Karpas-422 (cell line): ENCODE data around the gene PKMYT1. TPM values are rescaled to one million over a fixed set of nuclear protein-coding genes. Genes with fewer than 3 reads are reported as not detected.

Experiments used
- DNase-seq: peaks from one replicate; pipeline ENCODE4 v3.0.0-alpha.2; 2015
- H2AFZ ChIP-seq: fragments of 200-600 bp; sonication (generic); 2 replicates; pipeline ENCODE4 v1.6.1; 2014; ENCODE audit warnings: antibody characterized with exemption, low read length, mixed read lengths
- H3K27ac ChIP-seq: fragments of 200-600 bp; sonication (generic); 2 replicates; pipeline ENCODE4 v1.5.1; 2014; ENCODE audit warnings: mild to moderate bottlenecking, low read length, moderate library complexity
- H3K27me3 ChIP-seq: fragments of 200-600 bp; sonication (generic); 2 replicates; pipeline ENCODE4 v1.6.1; 2014; ENCODE audit warnings: low read length, mixed read lengths
- H3K36me3 ChIP-seq: fragments of 200-600 bp; sonication (generic); 2 replicates; pipeline ENCODE4 v1.6.1; 2014; ENCODE audit warnings: low read length, mixed read lengths; ENCODE audit not compliant: insufficient read depth
- H3K4me1 ChIP-seq: fragments of 200-600 bp; sonication (generic); 2 replicates; pipeline ENCODE4 v1.6.1; 2014; ENCODE audit warnings: mild to moderate bottlenecking, low read length, mixed read lengths
- H3K4me2 ChIP-seq: fragments of 200-600 bp; sonication (generic); 2 replicates; pipeline ENCODE4 v1.6.1; 2014; ENCODE audit warnings: low read length, low read depth, mild to moderate bottlenecking; ENCODE audit not compliant: poor library complexity, severe bottlenecking
- H3K4me3 ChIP-seq: fragments of 200-600 bp; sonication (generic); 2 replicates; pipeline ENCODE4 v1.5.1; 2014; ENCODE audit warnings: mild to moderate bottlenecking, antibody characterized with exemption, low read length, mixed read lengths
- H3K79me2 ChIP-seq: fragments of 200-600 bp; sonication (generic); 2 replicates; pipeline ENCODE4 v1.6.1; 2014; ENCODE audit warnings: mild to moderate bottlenecking, low read length, mixed read lengths
- H3K9ac ChIP-seq: fragments of 200-600 bp; sonication (generic); 2 replicates; pipeline ENCODE4 v1.6.0; 2014; ENCODE audit warnings: low read length
- H3K9me2 ChIP-seq: fragments of 200-600 bp; sonication (generic), shearing (Covaris generic); replicated peaks from 2 replicates; pipeline ENCODE4 v1.6.0; 2014; ENCODE audit warnings: mild to moderate bottlenecking, low read length, moderate library complexity; ENCODE audit not compliant: insufficient read depth
- H3K9me3 ChIP-seq: fragments of 300-700, 200-600 bp; sonication (generic); 2 replicates; pipeline ENCODE4 v1.6.1; 2014; ENCODE audit warnings: low read length, mixed read lengths
- H4K20me1 ChIP-seq: fragments of 200-600 bp; sonication (generic); 2 replicates; pipeline ENCODE4 v1.6.1; 2014; ENCODE audit warnings: mild to moderate bottlenecking, antibody characterized with exemption, low read length, low read depth; ENCODE audit not compliant: insufficient read depth
- total RNA-seq: library from RNA; depleted of rRNA; stranded (reverse); fragments of >200 nt; shearing (Covaris generic); gene quantifications from 2 replicates; pipeline ENCODE4 v1.2.3, GENCODE V29; 2014; ENCODE audit warnings: low replicate concordance; rRNA removed

The PKMYT1 gene
- 17.6 and 30.3 TPM in 2 replicates for total RNA-seq

GRCh38 chr16:2980227-2981176, at the start of gene PKMYT1:
TSS of gene PKMYT1 (minus strand) at chr16:2980446. CDS start at chr16:2979657, 789 bp downstream.
- Histone ChIP-seq H3K9ac (peak within 1 kb of the TSS; percentile 81), H3K9me2 (no peaks in the 10 kb centered on the region), H4K20me1 (no peaks in the 10 kb centered on the region), H3K27ac (peak within 1 kb of the TSS; percentile 62; the same call in 1 of the 2 replicates), H2AFZ (peak within 1 kb of the TSS; percentile 71; the same call in 1 of the 2 replicates), H3K4me1 (peaks cover 57% of the 10 kb centered on the region), H3K9me3 (no peaks in the 10 kb centered on the region), H3K36me3 (no peaks in the 10 kb centered on the region), H3K4me2 (peak within 1 kb of the TSS; percentile 99), H3K4me3 (peak within 1 kb of the TSS; percentile 99), H3K79me2 (peaks cover 29% of the 10 kb centered on the region), H3K27me3 (no peaks in the 10 kb centered on the region)
- peak; percentile 97 for DNase-seq

- Histone ChIP-seq H3K4me1 (peaks cover 16% of the 10 kb centered on the region), H3K9me2 (no peaks in the 10 kb centered on the region), H3K27me3 (no peaks in the 10 kb centered on the region), H4K20me1 (0 out of 2 replicates have a peak, but pooled peaks cover 12% of the 10 kb centered on the region), H2AFZ (no peak overlapping the region), H3K27ac (no peak overlapping the region), H3K36me3 (no peaks in the 10 kb centered on the region; the same call in 1 of the 2 replicates), H3K79me2 (peaks cover 4% of the 10 kb centered on the region), H3K9me3 (no peaks in the 10 kb centered on the region), H3K4me3 (no peak overlapping the region), H3K4me2 (no peak overlapping the region), H3K9ac (no peak overlapping the region)
- DNase-seq = no peak
These were observed 49.4 kb upstream of the PKMYT1 start for GRCh38 chr16:3029491-3030221.

- no peak overlapping the region for H2AFZ ChIP-seq
These were observed 48.6 kb upstream of the PKMYT1 start for GRCh38 chr16:3028716-3029319.

GRCh38 chr16:3027983-3028715, 47.9 kb upstream of the PKMYT1 start:
- Histone ChIP-seq H3K27me3 (no peaks in the 10 kb centered on the region), H3K9me3 (no peaks in the 10 kb centered on the region), H3K9me2 (no peaks in the 10 kb centered on the region), H3K79me2 (peaks cover 4% of the 10 kb centered on the region), H4K20me1 (0 out of 2 replicates have a peak, but pooled peaks cover 12% of the 10 kb centered on the region), H3K4me3 (no peak overlapping the region), H2AFZ (no peak overlapping the region), H3K9ac (peak overlapping the region; percentile 30; the same call in 1 of the 2 replicates), H3K4me2 (peak overlapping the region; percentile 53), H3K27ac (no peak overlapping the region), H3K4me1 (peaks cover 20% of the 10 kb centered on the region), H3K36me3 (no peaks in the 10 kb centered on the region; the same call in 1 of the 2 replicates)
- peak; percentile 96 for DNase-seq

More at GRCh38 chr16:3028716-3029319, 48.6 kb upstream of the PKMYT1 start:
- Histone ChIP-seq H3K36me3 (no peaks in the 10 kb centered on the region; the same call in 1 of the 2 replicates), H3K9me3 (no peaks in the 10 kb centered on the region), H3K9me2 (no peaks in the 10 kb centered on the region), H3K4me3 (no peak overlapping the region), H3K4me2 (no peak overlapping the region), H3K9ac (no peak overlapping the region), H3K27ac (no peak overlapping the region), H3K27me3 (no peaks in the 10 kb centered on the region), H3K79me2 (peaks cover 4% of the 10 kb centered on the region), H3K4me1 (peaks cover 16% of the 10 kb centered on the region), H4K20me1 (0 out of 2 replicates have a peak, but pooled peaks cover 12% of the 10 kb centered on the region)
- DNase-seq = no peak

GRCh38 chr16:3027489-3027795, 47.2 kb upstream of the PKMYT1 start:
- no peak overlapping the region for H2AFZ ChIP-seq
- H3K27me3 ChIP-seq = no peaks in the 10 kb centered on the region
- 0 out of 2 replicates have a peak, but pooled peaks cover 12% of the 10 kb centered on the region for H4K20me1 ChIP-seq
- H3K36me3 ChIP-seq = no peaks in the 10 kb centered on the region; the same call in 1 of the 2 replicates
- no peak overlapping the region for H3K9ac ChIP-seq
- H3K27ac ChIP-seq = no peak overlapping the region
- DNase-seq = no peak
- H3K79me2 ChIP-seq = peaks cover 4% of the 10 kb centered on the region
- H3K9me3 ChIP-seq = no peaks in the 10 kb centered on the region
- H3K9me2 ChIP-seq = no peaks in the 10 kb centered on the region
- peak overlapping the region; percentile 53 for H3K4me2 ChIP-seq
- no peak overlapping the region for H3K4me3 ChIP-seq
- peaks cover 27% of the 10 kb centered on the region for H3K4me1 ChIP-seq

- Histone ChIP-seq H3K4me2 (no peak overlapping the region), H3K4me3 (no peak overlapping the region), H3K9me3 (no peaks in the 10 kb centered on the region), H3K9me2 (no peaks in the 10 kb centered on the region), H3K27me3 (no peaks in the 10 kb centered on the region), H2AFZ (no peak overlapping the region), H4K20me1 (0 out of 2 replicates have a peak, but pooled peaks cover 8% of the 10 kb centered on the region), H3K4me1 (peaks cover 33% of the 10 kb centered on the region), H3K79me2 (peaks cover 4% of the 10 kb centered on the region), H3K9ac (no peak overlapping the region), H3K36me3 (no peaks in the 10 kb centered on the region; the same call in 1 of the 2 replicates), H3K27ac (no peak overlapping the region)
- no peak for DNase-seq
These were observed 46.6 kb upstream of the PKMYT1 start for GRCh38 chr16:3026609-3027488.

- H3K4me2 ChIP-seq = no peak overlapping the region
- no peaks in the 10 kb centered on the region; the same call in 1 of the 2 replicates for H3K36me3 ChIP-seq
- peaks cover 40% of the 10 kb centered on the region for H3K4me1 ChIP-seq
- DNase-seq = no peak
- H3K79me2 ChIP-seq = peaks cover 4% of the 10 kb centered on the region
- H4K20me1 ChIP-seq = 0 out of 2 replicates have a peak, but pooled peaks cover 3% of the 10 kb centered on the region
- no peak overlapping the region for H2AFZ ChIP-seq
- H3K27ac ChIP-seq = no peak overlapping the region
- no peaks in the 10 kb centered on the region for H3K9me2 ChIP-seq
- H3K9me3 ChIP-seq = no peaks in the 10 kb centered on the region
- H3K9ac ChIP-seq = no peak overlapping the region
- no peak overlapping the region for H3K4me3 ChIP-seq
- H3K27me3 ChIP-seq = no peaks in the 10 kb centered on the region
These were observed 45.7 kb upstream of the PKMYT1 start for GRCh38 chr16:3026003-3026378.
